HepG2 (cell line): ENCODE data around the gene DYNC2LI1. TPM values are rescaled to one million over a fixed set of nuclear protein-coding genes. Genes with fewer than 3 reads are reported as not detected.
"Not testable (repeated sequence)": the region's sequence is repeated elsewhere in the genome, so short reads cannot be mapped to it uniquely, and the experiment has no call there.

ENCODE experiments used
- ATAC-seq: fragments of 200-7000 bp; cut with Tn5 transposase; 3 replicates; pipeline ENCODE4 v1.9.1; 2020; ENCODE audit warnings: mild to moderate bottlenecking, moderate library complexity
- BruUV-seq: library from RNA; stranded (reverse); fragments of 400-500 nt; replicated peaks from 2 replicates; lab custom pipeline; 2021; lab: Mats Ljungman, UMichigan
- CTCF ChIA-PET: fragments of 300-600 bp; formaldehyde crosslinking; extraction: SDS; loops from one replicate; lab custom pipeline; 2021; ENCODE audit warnings: low total read pairs, inconsistent platforms, low intra/inter-chr PET ratio; lab: Yijun Ruan, JAX
- POLR2A ChIA-PET: fragments of 350-600 bp; sonication (Branson Sonifier 250); formaldehyde crosslinking; loops from one replicate; lab custom pipeline; 2020; ENCODE audit warnings: antibody characterized with exemption, inconsistent platforms; lab: Yijun Ruan, JAX
- DNase-seq: peaks from one replicate; pipeline ENCODE4 v3.0.0-alpha.2; 2015; ENCODE audit warnings: low spot score
- FAIRE-seq: peaks from 3 replicates; lab custom pipeline; 2011; peaks lifted over from hg19 to GRCh38; lab: Jason Lieb, UNC
- H2AFZ ChIP-seq: one replicate; pipeline ENCODE4 v1.6.1; 2011; ENCODE audit warnings: low read length, inconsistent platforms
- H3K27ac ChIP-seq: fragments of 300-600 bp; 3 replicates; pipeline ENCODE4 v1.8.0; 2011; ENCODE audit warnings: mixed run types, mild to moderate bottlenecking, mixed read lengths, low read length, inconsistent platforms; ENCODE audit not compliant: insufficient read depth; ENCODE audit errors: extremely low read length
- H3K27me3 ChIP-seq, 2 experiments: fragments of 200-600 bp in 1 of 2; 2 replicates in 1 of 2; 3 replicates in 1 of 2; pipeline versions ENCODE4 v1.6.0 to v1.8.0; 2011; ENCODE audit warnings: low read length in 2 of 2, mild to moderate bottlenecking in 2 of 2, moderate library complexity in 2 of 2, inconsistent platforms in 1 of 2; ENCODE audit not compliant: insufficient read depth in 2 of 2, control insufficient read depth in 1 of 2
- H3K36me3 ChIP-seq, 2 experiments: fragments of 200-600 bp in 1 of 2; replicated peaks in 1 of 2; 2 replicates in 1 of 2; 3 replicates in 1 of 2; pipeline versions ENCODE4 v1.5.1 to v1.8.0; 2011; ENCODE audit warnings: low read length in 2 of 2, inconsistent platforms in 1 of 2; ENCODE audit not compliant: insufficient read depth in 2 of 2, control insufficient read depth in 1 of 2
- H3K4me1 ChIP-seq: 2 replicates; pipeline ENCODE4 v1.5.1; 2012; ENCODE audit warnings: low read length, inconsistent platforms; ENCODE audit not compliant: insufficient read depth
- H3K4me2 ChIP-seq: 2 replicates; pipeline ENCODE4 v1.6.0; 2011; ENCODE audit warnings: low read depth, low read length, inconsistent platforms
- H3K4me3 ChIP-seq, 3 experiments: fragments of 200-600 bp in 1 of 3; sonication (generic), shearing (Covaris generic) in 1 of 3; replicated peaks in 1 of 3; 2 replicates each; pipeline ENCODE4 v1.5.1; 2011 to 2016; ENCODE audit warnings: low read length in 3 of 3, inconsistent platforms in 2 of 3, low read depth in 2 of 3, mild to moderate bottlenecking in 2 of 3, control low read depth in 1 of 3, mixed read lengths in 1 of 3; ENCODE audit not compliant: insufficient read depth in 1 of 3
- H3K79me2 ChIP-seq: one replicate; pipeline ENCODE4 v1.6.1; 2011; ENCODE audit warnings: low read length, inconsistent platforms; ENCODE audit not compliant: insufficient read depth
- H3K9ac ChIP-seq: 2 replicates; pipeline ENCODE4 v1.6.0; 2011; ENCODE audit warnings: mild to moderate bottlenecking, low read depth, low read length, inconsistent platforms; ENCODE audit not compliant: insufficient read depth
- H3K9me3 ChIP-seq: 2 replicates; pipeline ENCODE4 v1.5.1; 2012; ENCODE audit warnings: mild to moderate bottlenecking, low read length
- H4K20me1 ChIP-seq: 2 replicates; pipeline ENCODE4 v1.6.0; 2011; ENCODE audit warnings: inconsistent platforms, mild to moderate bottlenecking, low read length, moderate library complexity; ENCODE audit not compliant: insufficient read depth
- FOSL2 ChIP-seq: sonication (generic); formaldehyde crosslinking; IDR thresholded peaks from 2 replicates; pipeline ENCODE4 v1.4.0; 2020; ENCODE audit warnings: missing genetic modification reagents
- SPEN ChIP-seq: sonication (generic); formaldehyde crosslinking; IDR thresholded peaks from 2 replicates; pipeline ENCODE4 v1.5.1; 2020; ENCODE audit warnings: low read depth, mild to moderate bottlenecking, missing genetic modification reagents
- ZNF205 ChIP-seq: IDR thresholded peaks from 2 replicates; pipeline ENCODE4 v1.6.1; 2018; ENCODE audit warnings: missing biosample characterization, missing genetic modification reagents
- ZNF441 ChIP-seq: sonication (generic); formaldehyde crosslinking; IDR thresholded peaks from 2 replicates; pipeline ENCODE4 v1.7.0; 2021; ENCODE audit warnings: missing genetic modification reagents, borderline replicate concordance
- WGBS: methylation state at CpG from one replicate; pipeline ENCODE4 v1.1.6; 2017; ENCODE audit warnings: low lambda C conversion rate; 5-methylcytosine and 5-hydroxymethylcytosine counted together
- in situ Hi-C: cut with HindIII; loops from 2 replicates; pipeline ENCODE4 v1.10.0; 2017; ENCODE audit warnings: low pct_unique_long_range_greater_than_20kb; ENCODE audit not compliant: extremely low pct_ligation_motif_present
- intact Hi-C: fragments of 100-400 bp; cut with micrococcal nuclease; formaldehyde crosslinking; loops from one replicate; pipeline ENCODE4 v1.10.0; 2022; ENCODE audit not compliant: unreplicated experiment
- polyA plus RNA-seq, 8 experiments: library from polyadenylated mRNA; depleted of rRNA in 3 of 8; stranded (reverse) in 7 of 8; unstranded in 1 of 8; fragments of >200 nt; fragmentation: Illumina TruSeq in 4 of 8; extraction: Trizol in 4 of 8; gene quantifications; 2 replicates each; pipeline versions ENCODE4 v1.2.1 to v1.2.3, GENCODE V29; 2011 to 2016; ENCODE audit warnings: low read depth in 4 of 8, missing spikeins in 1 of 8, mixed read lengths in 1 of 8; ENCODE audit not compliant: insufficient read depth in 1 of 8
- total RNA-seq, 5 experiments: library from RNA; depleted of rRNA; stranded (reverse); fragments of >200 nt; fragmentation: Illumina TruSeq; extraction: Trizol; gene quantifications; 2 replicates each; pipeline ENCODE4 v1.2.3, GENCODE V29; 2016; ENCODE audit warnings: low read depth in 1 of 5
- TF ChIP-seq, protein P1 (sequence below): sonication (generic); formaldehyde crosslinking; conservative IDR thresholded peaks from 2 replicates; pipeline ENCODE4 v1.4.0; 2020; ENCODE audit warnings: missing genetic modification reagents

Gene DYNC2LI1
- total and polyA plus RNA-seq, 2 of the 13 experiments (the other 11 are each of a cell fraction or from before 2014, with no cell fraction given): 16.9 to 23.2 TPM

GRCh38 chr2:43726961-43727633 lies 46.7 kb upstream of the DYNC2LI1 start:
- H3K4me3 ChIP-seq, H2AFZ ChIP-seq, H3K27me3 ChIP-seq, H4K20me1 ChIP-seq, ATAC-seq, in situ Hi-C loops, H3K79me2 ChIP-seq, BruUV-seq, FAIRE-seq, CTCF ChIA-PET, H3K27ac ChIP-seq, H3K4me2 ChIP-seq, POLR2A ChIA-PET, H3K36me3 ChIP-seq, H3K9me3 ChIP-seq, H3K9ac ChIP-seq, DNase-seq, intact Hi-C loops: not testable (repeated sequence)
- H3K4me1 ChIP-seq: peaks cover 26% of the 10 kb centered on the region
- TF ChIP-seq FOSL2 (CRISPR knock-in tag): 0 out of 2 replicates have a peak, but pooled peaks have one; percentile 29
- 70% methylated on average over 14 of the region's 14 CpGs for WGBS

DNA sequence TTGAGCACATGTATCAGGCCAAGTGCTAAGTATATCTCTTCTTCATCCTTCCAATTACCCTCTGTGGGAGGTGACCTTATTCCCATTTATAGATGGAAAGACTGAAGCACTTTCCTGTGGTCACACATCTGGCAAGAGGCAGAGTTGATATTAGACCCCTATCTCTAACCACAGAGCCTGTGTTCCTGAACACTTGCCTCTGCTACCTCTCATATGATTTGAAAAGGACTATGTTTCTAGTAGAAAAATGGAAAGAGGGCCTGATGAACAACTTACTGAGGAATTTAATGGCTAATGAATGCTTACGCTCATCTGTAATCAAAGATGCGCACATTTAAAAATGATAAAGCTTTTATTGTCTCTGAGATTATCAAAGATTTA lies 46.2 kb upstream of the DYNC2LI1 start:
- ATAC-seq (no peak), FAIRE-seq (no peak)
- BruUV-seq: no TSS peak
- POLR2A ChIA-PET: no interaction called here
- no peak for TF ChIP-seq SPEN (CRISPR knock-in tag)
- TF ChIP-seq ZNF205 (CRISPR knock-in tag): no peak
- TF ChIP-seq, protein P1, sequence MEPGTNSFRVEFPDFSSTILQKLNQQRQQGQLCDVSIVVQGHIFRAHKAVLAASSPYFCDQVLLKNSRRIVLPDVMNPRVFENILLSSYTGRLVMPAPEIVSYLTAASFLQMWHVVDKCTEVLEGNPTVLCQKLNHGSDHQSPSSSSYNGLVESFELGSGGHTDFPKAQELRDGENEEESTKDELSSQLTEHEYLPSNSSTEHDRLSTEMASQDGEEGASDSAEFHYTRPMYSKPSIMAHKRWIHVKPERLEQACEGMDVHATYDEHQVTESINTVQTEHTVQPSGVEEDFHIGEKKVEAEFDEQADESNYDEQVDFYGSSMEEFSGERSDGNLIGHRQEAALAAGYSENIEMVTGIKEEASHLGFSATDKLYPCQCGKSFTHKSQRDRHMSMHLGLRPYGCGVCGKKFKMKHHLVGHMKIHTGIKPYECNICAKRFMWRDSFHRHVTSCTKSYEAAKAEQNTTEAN (CRISPR knock-in tag): no peak
- TF ChIP-seq ZNF441 (CRISPR knock-in tag): no peak
- TF ChIP-seq, all 625 proteins: peak for 0
- Histone ChIP-seq H3K4me3 (no peak overlapping the region), H3K79me2 (no peaks in the 10 kb centered on the region), H3K4me1 (peaks cover 26% of the 10 kb centered on the region), H3K27me3 (no peaks in the 10 kb centered on the region), H4K20me1 (no peaks in the 10 kb centered on the region), H3K9ac (no peak overlapping the region), H3K36me3 (no peaks in the 10 kb centered on the region), H2AFZ (no peak overlapping the region), H3K27ac (no peak overlapping the region), H3K9me3 (no peaks in the 10 kb centered on the region), H3K4me2 (no peak overlapping the region)
- in situ Hi-C loops (no loop called here), intact Hi-C loops (no loop called here)
- over 99% methylated on average over 2 of the region's 2 CpGs for WGBS
- CTCF ChIA-PET: no interaction called here
- no peak for DNase-seq
